ENCODE measurements around the gene CFB. TPM values are rescaled to one million over a fixed set of nuclear protein-coding genes. Genes with fewer than 3 reads are reported as not detected.
A peak's percentile ranks its signal among the peaks of the same experiment; 100 is the strongest.
"Not testable (repeated sequence)": the region's sequence is repeated elsewhere in the genome, so short reads cannot be mapped to it uniquely, and the experiment has no call there.

Gene CFB
- total RNA-seq, 1 experiment from 2014 or later = 5.6 TPM

DNA sequence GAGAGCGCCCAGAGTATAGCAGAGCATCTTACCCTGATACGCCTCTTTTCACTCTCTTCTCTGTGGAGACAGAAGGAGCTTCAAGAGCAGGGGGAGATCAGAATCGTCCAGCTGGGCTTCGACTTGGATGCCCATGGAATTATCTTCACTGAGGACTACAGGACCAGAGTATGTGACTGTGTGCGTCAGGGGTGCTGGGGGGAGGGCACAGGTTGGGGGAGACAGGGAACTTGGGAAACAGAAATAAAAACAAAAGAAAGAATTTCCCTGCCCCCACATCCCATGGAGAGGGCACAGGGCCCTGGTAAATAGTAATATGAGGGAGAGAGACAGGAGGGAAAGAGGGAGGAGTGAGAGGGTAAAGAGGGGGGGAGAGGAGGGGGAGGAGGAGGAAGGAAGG lies 32.9 kb downstream of the CFB start:
- no peaks in the 10 kb centered on the region for H3K9me3 ChIP-seq (ENCODE audit: control insufficient read depth, insufficient read depth, low read depth, low read length)
- in situ Hi-C loops (cut with HindIII; ENCODE audit: low pct_unique_long_range_greater_than_20kb, low sequenced_read_pairs) = no loop called here
- no peaks in the 10 kb centered on the region for H3K4me1 ChIP-seq (ENCODE audit: control insufficient read depth, insufficient read depth, low read length)
- TF ChIP-seq TCF7L2 (IDR thresholded peaks at IDR 0.05; ENCODE audit: low read depth, low read length) (no peak), CTCF (IDR thresholded peaks at IDR 0.05) (no peak), POLR2AphosphoS5 (IDR thresholded peaks at IDR 0.05; ENCODE audit: low read depth, low read length) (no peak), SIN3A (IDR thresholded peaks at IDR 0.05; ENCODE audit: borderline replicate concordance, insufficient read depth, low read depth, low read length) (no peak)
- TF ChIP-seq, protein P1, sequence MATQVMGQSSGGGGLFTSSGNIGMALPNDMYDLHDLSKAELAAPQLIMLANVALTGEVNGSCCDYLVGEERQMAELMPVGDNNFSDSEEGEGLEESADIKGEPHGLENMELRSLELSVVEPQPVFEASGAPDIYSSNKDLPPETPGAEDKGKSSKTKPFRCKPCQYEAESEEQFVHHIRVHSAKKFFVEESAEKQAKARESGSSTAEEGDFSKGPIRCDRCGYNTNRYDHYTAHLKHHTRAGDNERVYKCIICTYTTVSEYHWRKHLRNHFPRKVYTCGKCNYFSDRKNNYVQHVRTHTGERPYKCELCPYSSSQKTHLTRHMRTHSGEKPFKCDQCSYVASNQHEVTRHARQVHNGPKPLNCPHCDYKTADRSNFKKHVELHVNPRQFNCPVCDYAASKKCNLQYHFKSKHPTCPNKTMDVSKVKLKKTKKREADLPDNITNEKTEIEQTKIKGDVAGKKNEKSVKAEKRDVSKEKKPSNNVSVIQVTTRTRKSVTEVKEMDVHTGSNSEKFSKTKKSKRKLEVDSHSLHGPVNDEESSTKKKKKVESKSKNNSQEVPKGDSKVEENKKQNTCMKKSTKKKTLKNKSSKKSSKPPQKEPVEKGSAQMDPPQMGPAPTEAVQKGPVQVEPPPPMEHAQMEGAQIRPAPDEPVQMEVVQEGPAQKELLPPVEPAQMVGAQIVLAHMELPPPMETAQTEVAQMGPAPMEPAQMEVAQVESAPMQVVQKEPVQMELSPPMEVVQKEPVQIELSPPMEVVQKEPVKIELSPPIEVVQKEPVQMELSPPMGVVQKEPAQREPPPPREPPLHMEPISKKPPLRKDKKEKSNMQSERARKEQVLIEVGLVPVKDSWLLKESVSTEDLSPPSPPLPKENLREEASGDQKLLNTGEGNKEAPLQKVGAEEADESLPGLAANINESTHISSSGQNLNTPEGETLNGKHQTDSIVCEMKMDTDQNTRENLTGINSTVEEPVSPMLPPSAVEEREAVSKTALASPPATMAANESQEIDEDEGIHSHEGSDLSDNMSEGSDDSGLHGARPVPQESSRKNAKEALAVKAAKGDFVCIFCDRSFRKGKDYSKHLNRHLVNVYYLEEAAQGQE (IDR thresholded peaks at IDR 0.05; ENCODE audit: insufficient read depth in 1 of 2, low read depth in 2 of 2, low read length in 1 of 2) = no peak
- no peak overlapping the region for H3K27ac ChIP-seq (ENCODE audit: low read length)
- ChIA-PET POLR2A (no interaction called here), CTCF (no interaction called here)
- H3K27me3 ChIP-seq (ENCODE audit: control insufficient read depth, insufficient read depth, low read length) = no peaks in the 10 kb centered on the region
- H3K36me3 ChIP-seq (ENCODE audit: control insufficient read depth, insufficient read depth, low read length) = no peaks in the 10 kb centered on the region; the same call in 1 of the 2 replicates
- no TSS peak for BruUV-seq (replicated peaks)
- no peak overlapping the region for H3K4me3 ChIP-seq (ENCODE audit: low read depth in 2 of 2, low read length in 2 of 2)
- no peak for ATAC-seq
- DNase-seq (ENCODE audit: low read depth, low spot score) = no peak
- intact Hi-C loops (cut with micrococcal nuclease; ENCODE audit: unreplicated experiment) = no loop called here

DNA sequence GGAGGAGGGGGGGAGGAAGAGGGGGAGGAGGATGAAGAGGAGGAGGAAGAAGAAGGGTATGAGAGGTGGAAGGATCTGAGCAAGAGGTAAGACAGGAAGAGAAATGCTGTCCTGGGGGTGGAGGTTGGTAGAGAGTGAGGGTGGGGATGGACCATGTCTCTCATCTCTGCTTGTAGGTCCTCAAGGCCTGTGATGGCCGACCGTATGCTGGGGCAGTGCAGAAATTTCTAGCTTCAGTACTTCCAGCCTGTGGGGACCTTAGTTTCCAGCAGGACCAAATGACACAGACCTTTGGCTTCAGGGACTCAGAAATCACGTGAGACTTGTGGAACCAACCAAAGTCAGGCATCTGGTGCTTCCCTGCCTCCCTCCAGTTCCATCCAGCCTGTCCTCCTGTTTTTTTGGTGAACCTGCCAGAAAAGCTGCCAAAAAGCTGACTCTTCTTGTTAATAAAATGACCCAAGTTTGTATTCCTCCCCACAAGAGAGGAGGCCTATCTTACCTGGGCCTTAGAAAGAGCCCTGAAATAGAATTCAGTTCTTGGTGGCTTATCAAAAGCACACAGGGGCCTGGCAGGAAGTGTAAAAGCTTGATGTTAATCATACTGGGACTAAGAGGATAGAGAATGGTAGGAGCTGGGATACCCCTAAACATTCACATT lies 33.5 kb downstream of the CFB start:
- TSS peak; percentile 58 for BruUV-seq (replicated peaks)
- in situ Hi-C loops (cut with HindIII; ENCODE audit: low pct_unique_long_range_greater_than_20kb, low sequenced_read_pairs) (no loop called here), intact Hi-C loops (cut with micrococcal nuclease; ENCODE audit: unreplicated experiment) (no loop called here)
- TF ChIP-seq CTCF (IDR thresholded peaks at IDR 0.05) (no peak), TCF7L2 (IDR thresholded peaks at IDR 0.05; ENCODE audit: low read depth, low read length) (no peak), POLR2AphosphoS5 (IDR thresholded peaks at IDR 0.05; ENCODE audit: low read depth, low read length) (no peak), SIN3A (IDR thresholded peaks at IDR 0.05; ENCODE audit: borderline replicate concordance, insufficient read depth, low read depth, low read length) (no peak)
- TF ChIP-seq, protein P1 (IDR thresholded peaks at IDR 0.05; ENCODE audit: insufficient read depth in 1 of 2, low read depth in 2 of 2, low read length in 1 of 2) = no peak
- DNase-seq (ENCODE audit: low read depth, low spot score) (no peak), ATAC-seq (no peak)
- no peaks in the 10 kb centered on the region for H3K27me3 ChIP-seq (ENCODE audit: control insufficient read depth, insufficient read depth, low read length)
- no peaks in the 10 kb centered on the region for H3K9me3 ChIP-seq (ENCODE audit: control insufficient read depth, insufficient read depth, low read depth, low read length)
- CTCF ChIA-PET = no interaction called here
- no peaks in the 10 kb centered on the region; the same call in 1 of the 2 replicates for H3K36me3 ChIP-seq (ENCODE audit: control insufficient read depth, insufficient read depth, low read length)
- no peaks in the 10 kb centered on the region for H3K4me1 ChIP-seq (ENCODE audit: control insufficient read depth, insufficient read depth, low read length)
- no peak overlapping the region for H3K27ac ChIP-seq (ENCODE audit: low read length)
- H3K4me3 ChIP-seq (ENCODE audit: low read depth in 2 of 2, low read length in 2 of 2) = no peak overlapping the region
- POLR2A ChIA-PET = no interaction called here

GRCh38 chr6:31980195-31980876 lies 34.4 kb downstream of the CFB start:
- CTCF ChIA-PET = interaction anchor here (0.6 kb wide), 1 partner anchor 455 kb away, joined by 8 read pairs; no protein-coding TSS in a partner anchor
- DNase-seq (ENCODE audit: low read depth, low spot score); H3K4me3 ChIP-seq (ENCODE audit: low read depth in 2 of 2, low read length in 2 of 2); H3K36me3 ChIP-seq (ENCODE audit: control insufficient read depth, insufficient read depth, low read length); POLR2A ChIA-PET; H3K27ac ChIP-seq (ENCODE audit: low read length); intact Hi-C loops (cut with micrococcal nuclease; ENCODE audit: unreplicated experiment); H3K4me1 ChIP-seq (ENCODE audit: control insufficient read depth, insufficient read depth, low read length); in situ Hi-C loops (cut with HindIII; ENCODE audit: low pct_unique_long_range_greater_than_20kb, low sequenced_read_pairs); BruUV-seq (replicated peaks); H3K9me3 ChIP-seq (ENCODE audit: control insufficient read depth, insufficient read depth, low read depth, low read length); H3K27me3 ChIP-seq (ENCODE audit: control insufficient read depth, insufficient read depth, low read length); ATAC-seq: not testable (repeated sequence)

Measured in Panc1 (cell line).